Measurements from ENCODE around the gene NTNG1.

Gene NTNG1

GRCh38 chr1:107298526-107298925 lies 157.7 kb downstream of the NTNG1 start:
- Histone ChIP-seq H3K27ac (no peak overlapping the region), H3K4me3 (no peak overlapping the region)

GRCh38 chr1:107299521-107299920 lies 158.7 kb downstream of the NTNG1 start:
- no peak overlapping the region for H3K27ac ChIP-seq
- no peak overlapping the region for H3K4me3 ChIP-seq

- no peak overlapping the region for H3K27ac ChIP-seq
Measured at GRCh38 chr1:107309962-107310361, 169.1 kb downstream of the NTNG1 start.

GRCh38 chr1:107315652-107316051 lies 174.8 kb downstream of the NTNG1 start:
- Histone ChIP-seq H3K4me3 (no peak overlapping the region), H3K27ac (no peak overlapping the region)

More at GRCh38 chr1:107309962-107310361, 169.1 kb downstream of the NTNG1 start:
- H3K4me3 ChIP-seq, result no peak overlapping the region

GRCh38 chr1:107318932-107319331 lies 178.1 kb downstream of the NTNG1 start:
- no peak overlapping the region for H3K27ac ChIP-seq

GRCh38 chr1:107323784-107324183 lies 182.9 kb downstream of the NTNG1 start:
- no peak overlapping the region for H3K27ac ChIP-seq
- no peak overlapping the region for H3K4me3 ChIP-seq

More at GRCh38 chr1:107318932-107319331, 178.1 kb downstream of the NTNG1 start:
- H3K4me3 ChIP-seq, result no peak overlapping the region

GRCh38 chr1:107326824-107327445 lies 186.1 kb downstream of the NTNG1 start:
- H3K4me3 ChIP-seq, result no peak overlapping the region

GRCh38 chr1:107327446-107327845 lies 186.6 kb downstream of the NTNG1 start:
- no peak overlapping the region for H3K27ac ChIP-seq
- H3K4me3 ChIP-seq, result no peak overlapping the region

More at GRCh38 chr1:107326824-107327445, 186.1 kb downstream of the NTNG1 start:
- H3K27ac ChIP-seq, result no peak overlapping the region

- Histone ChIP-seq H3K27ac (no peak overlapping the region), H3K4me3 (no peak overlapping the region)
Measured at GRCh38 chr1:107328087-107328486, 187.2 kb downstream of the NTNG1 start.

- Histone ChIP-seq H3K4me3 (no peak overlapping the region), H3K27ac (no peak overlapping the region)
Measured at GRCh38 chr1:107339775-107340174, 198.9 kb downstream of the NTNG1 start.

GRCh38 chr1:107342316-107342715 lies 201.5 kb downstream of the NTNG1 start:
- Histone ChIP-seq H3K4me3 (no peak overlapping the region), H3K27ac (no peak overlapping the region)

- no peak overlapping the region for H3K4me3 ChIP-seq
- H3K27ac ChIP-seq, result no peak overlapping the region
Measured at GRCh38 chr1:107342768-107343167, 201.9 kb downstream of the NTNG1 start.

GRCh38 chr1:107343601-107344000 lies 202.8 kb downstream of the NTNG1 start:
- Histone ChIP-seq H3K4me3 (no peak overlapping the region), H3K27ac (no peak overlapping the region)

GRCh38 chr1:107344268-107344760 lies 203.5 kb downstream of the NTNG1 start:
- Histone ChIP-seq H3K4me3 (no peak overlapping the region), H3K27ac (no peak overlapping the region)

GRCh38 chr1:107344836-107345235 lies 204.0 kb downstream of the NTNG1 start:
- Histone ChIP-seq H3K4me3 (no peak overlapping the region), H3K27ac (no peak overlapping the region)

- no peak overlapping the region for H3K27ac ChIP-seq
- no peak overlapping the region for H3K4me3 ChIP-seq
Measured at GRCh38 chr1:107352850-107353249, 212.0 kb downstream of the NTNG1 start.

- Histone ChIP-seq H3K4me3 (no peak overlapping the region), H3K27ac (peak overlapping the region in 1 of 21 experiments; percentile 8)
Measured at GRCh38 chr1:107357376-107357775, 216.5 kb downstream of the NTNG1 start.

- no peak overlapping the region for H3K4me3 ChIP-seq
- peak overlapping the region in 2 of 21 experiments; percentile 1 to 10 for H3K27ac ChIP-seq
Measured at GRCh38 chr1:107358619-107359327, 217.9 kb downstream of the NTNG1 start.

- no peak overlapping the region for H3K4me3 ChIP-seq
- H3K27ac ChIP-seq, result peak overlapping the region in 1 of 21 experiments; percentile 1
Measured at GRCh38 chr1:107359472-107360241, 218.8 kb downstream of the NTNG1 start.

- H3K4me3 ChIP-seq, result no peak overlapping the region
- H3K27ac ChIP-seq, result no peak overlapping the region
Measured at GRCh38 chr1:107362468-107363140, 221.8 kb downstream of the NTNG1 start.
